A549 (cell line): ENCODE results near the gene DPRX.

Experiments
- KDM1A ChIP-seq: fragments of 200-600 bp; sonication (generic); IDR thresholded peaks from 2 replicates; pipeline ENCODE4 v1.6.1; 2016; ENCODE audit warnings: low read depth, mild to moderate bottlenecking
- ZFP36 ChIP-seq: fragments of 450-650 bp; IDR thresholded peaks from 2 replicates; pipeline ENCODE4 v1.6.1; 2014; ENCODE audit warnings: borderline replicate concordance; ENCODE audit not compliant: partially characterized antibody
- TF ChIP-seq, protein P1 (sequence below): fragments of >200 bp; sonication (Bioruptor Twin); formaldehyde crosslinking; IDR thresholded peaks from 3 replicates; pipeline ENCODE4 v1.5.1; 2016
- TF ChIP-seq, protein P2 (sequence below): IDR thresholded peaks from 2 replicates; pipeline ENCODE4 v1.6.1; 2012

DNA sequence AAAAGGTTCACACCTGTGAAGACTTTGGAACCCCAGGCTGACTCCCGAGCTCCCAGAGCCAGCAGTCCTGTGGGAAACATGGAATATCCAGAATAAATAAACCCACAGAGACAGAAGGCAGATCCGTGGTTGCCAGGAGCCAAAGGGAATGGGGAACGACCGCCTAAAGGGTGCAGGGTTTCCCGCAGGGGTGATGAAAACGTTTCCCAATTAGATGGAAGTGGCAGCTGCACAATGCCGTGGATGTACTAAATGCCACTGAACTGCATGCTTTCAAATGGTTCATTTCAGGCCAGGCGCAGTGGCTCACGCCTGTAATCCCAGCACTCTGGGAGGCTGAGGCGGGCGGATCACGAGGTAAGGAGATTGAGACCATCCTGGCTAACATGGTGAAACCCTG, 23.4 kb upstream of the DPRX start:
- TF ChIP-seq, protein P1, sequence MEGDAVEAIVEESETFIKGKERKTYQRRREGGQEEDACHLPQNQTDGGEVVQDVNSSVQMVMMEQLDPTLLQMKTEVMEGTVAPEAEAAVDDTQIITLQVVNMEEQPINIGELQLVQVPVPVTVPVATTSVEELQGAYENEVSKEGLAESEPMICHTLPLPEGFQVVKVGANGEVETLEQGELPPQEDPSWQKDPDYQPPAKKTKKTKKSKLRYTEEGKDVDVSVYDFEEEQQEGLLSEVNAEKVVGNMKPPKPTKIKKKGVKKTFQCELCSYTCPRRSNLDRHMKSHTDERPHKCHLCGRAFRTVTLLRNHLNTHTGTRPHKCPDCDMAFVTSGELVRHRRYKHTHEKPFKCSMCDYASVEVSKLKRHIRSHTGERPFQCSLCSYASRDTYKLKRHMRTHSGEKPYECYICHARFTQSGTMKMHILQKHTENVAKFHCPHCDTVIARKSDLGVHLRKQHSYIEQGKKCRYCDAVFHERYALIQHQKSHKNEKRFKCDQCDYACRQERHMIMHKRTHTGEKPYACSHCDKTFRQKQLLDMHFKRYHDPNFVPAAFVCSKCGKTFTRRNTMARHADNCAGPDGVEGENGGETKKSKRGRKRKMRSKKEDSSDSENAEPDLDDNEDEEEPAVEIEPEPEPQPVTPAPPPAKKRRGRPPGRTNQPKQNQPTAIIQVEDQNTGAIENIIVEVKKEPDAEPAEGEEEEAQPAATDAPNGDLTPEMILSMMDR = no peak
- TF ChIP-seq, protein P2, sequence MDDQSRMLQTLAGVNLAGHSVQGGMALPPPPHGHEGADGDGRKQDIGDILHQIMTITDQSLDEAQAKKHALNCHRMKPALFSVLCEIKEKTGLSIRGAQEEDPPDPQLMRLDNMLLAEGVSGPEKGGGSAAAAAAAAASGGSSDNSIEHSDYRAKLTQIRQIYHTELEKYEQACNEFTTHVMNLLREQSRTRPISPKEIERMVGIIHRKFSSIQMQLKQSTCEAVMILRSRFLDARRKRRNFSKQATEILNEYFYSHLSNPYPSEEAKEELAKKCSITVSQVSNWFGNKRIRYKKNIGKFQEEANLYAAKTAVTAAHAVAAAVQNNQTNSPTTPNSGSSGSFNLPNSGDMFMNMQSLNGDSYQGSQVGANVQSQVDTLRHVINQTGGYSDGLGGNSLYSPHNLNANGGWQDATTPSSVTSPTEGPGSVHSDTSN = no peak
- no peak for TF ChIP-seq ZFP36
- no peak for TF ChIP-seq KDM1A
